ENCODE data around the gene FAM163B. TPM values are rescaled to one million over a fixed set of nuclear protein-coding genes. Genes with fewer than 3 reads are reported as not detected.

Gene FAM163B
- total and polyA plus RNA-seq, 2 experiments from 2014 or later, result 0.60 to 1.3 TPM

GRCh38 chr9:133645021-133645765, 36.0 kb upstream of the FAM163B start:
- Mint-ChIP-seq H3K4me1 (peaks cover 3% of the 10 kb centered on the region; the same call in 2 of the 3 replicates), H3K27me3 (ENCODE audit: insufficient read depth, low read depth, poor library complexity) (peaks cover 3% of the 10 kb centered on the region), H3K4me3 (no peak overlapping the region), H3K9me3 (no peaks in the 10 kb centered on the region), H3K27ac (no peak overlapping the region), H3K36me3 (ENCODE audit: low read depth) (no peaks in the 10 kb centered on the region)
- Histone ChIP-seq H4K20me1 (replicated peaks; ENCODE audit: insufficient read depth) (no peaks in the 10 kb centered on the region), H3F3A (replicated peaks; ENCODE audit: low read depth) (no peaks in the 10 kb centered on the region), H3K4me1 (ENCODE audit: insufficient read depth) (no peaks in the 10 kb centered on the region), H2AFZ (no peak overlapping the region), H3K4me2 (no peak overlapping the region), H3K9me2 (ENCODE audit: insufficient read depth) (no peaks in the 10 kb centered on the region), H3K79me2 (replicated peaks; ENCODE audit: insufficient read depth) (no peaks in the 10 kb centered on the region), H3K4me3 (no peak overlapping the region), H3K36me3 (ENCODE audit: insufficient read depth) (no peaks in the 10 kb centered on the region), H3K27me3 (ENCODE audit: insufficient read depth) (no peaks in the 10 kb centered on the region), H3K27ac (ENCODE audit: low read depth) (no peak overlapping the region)
- ATAC-seq (no peak), DNase-seq (ENCODE audit: low spot score) (no peak)
- TF ChIP-seq EZH2phosphoT487 (IDR thresholded peaks at IDR 0.05; ENCODE audit: unreplicated experiment) (no peak), ETS1 (IDR thresholded peaks at IDR 0.05) (no peak), CTCF (conservative IDR thresholded peaks at IDR 0.05; ENCODE audit: low read depth in 2 of 2) (no peak), EZH2 (IDR thresholded peaks at IDR 0.05; ENCODE audit: low read depth, unreplicated experiment) (no peak), STAT1 (IDR thresholded peaks at IDR 0.05; ENCODE audit: unreplicated experiment) (no peak)

GRCh38 chr9:133643978-133644760, 35.0 kb upstream of the FAM163B start:
- H3K4me3 ChIP-seq, result no peak overlapping the region
- H3K27me3 ChIP-seq (ENCODE audit: insufficient read depth), result no peaks in the 10 kb centered on the region
- DNase-seq (ENCODE audit: low spot score) (no peak), ATAC-seq (no peak)
- H3K4me1 ChIP-seq (ENCODE audit: insufficient read depth), result no peaks in the 10 kb centered on the region
- Mint-ChIP-seq H3K27me3 (ENCODE audit: insufficient read depth, low read depth, poor library complexity) (peaks cover 3% of the 10 kb centered on the region), H3K9me3 (no peaks in the 10 kb centered on the region), H3K4me3 (no peak overlapping the region), H3K27ac (no peak overlapping the region), H3K4me1 (peaks cover 5% of the 10 kb centered on the region), H3K36me3 (ENCODE audit: low read depth) (no peaks in the 10 kb centered on the region)
- no peaks in the 10 kb centered on the region for H4K20me1 ChIP-seq (replicated peaks; ENCODE audit: insufficient read depth)
- H2AFZ ChIP-seq, result no peak overlapping the region
- no peak overlapping the region for H3K4me2 ChIP-seq
- no peak overlapping the region for H3K27ac ChIP-seq (ENCODE audit: low read depth)
- no peaks in the 10 kb centered on the region for H3K36me3 ChIP-seq (ENCODE audit: insufficient read depth)
- no peaks in the 10 kb centered on the region for H3K79me2 ChIP-seq (replicated peaks; ENCODE audit: insufficient read depth)
- no peaks in the 10 kb centered on the region for H3K9me2 ChIP-seq (ENCODE audit: insufficient read depth)
- no peaks in the 10 kb centered on the region for H3F3A ChIP-seq (replicated peaks; ENCODE audit: low read depth)
- no peak for TF ChIP-seq NANOG (IDR thresholded peaks at IDR 0.05; ENCODE audit: borderline replicate concordance)
- no peak for TF ChIP-seq REST (IDR thresholded peaks at IDR 0.05; ENCODE audit: unreplicated experiment)
- no peak for TF ChIP-seq EZH2 (IDR thresholded peaks at IDR 0.05; ENCODE audit: low read depth, unreplicated experiment)
- TF ChIP-seq CREB1 (CRISPR knock-in tag; IDR thresholded peaks at IDR 0.05; ENCODE audit: low read depth), result no peak
- no peak for TF ChIP-seq STAT1 (IDR thresholded peaks at IDR 0.05; ENCODE audit: unreplicated experiment)
- TF ChIP-seq ZNF114 (CRISPR knock-in tag; IDR thresholded peaks at IDR 0.05), result no peak
- no peak for TF ChIP-seq CTCF (conservative IDR thresholded peaks at IDR 0.05; ENCODE audit: low read depth in 2 of 2)
- TF ChIP-seq POLR2AphosphoS5 (IDR thresholded peaks at IDR 0.05; ENCODE audit: low read depth), result no peak
